Measurements from ENCODE around the gene GRM6. TPM values are rescaled to one million over a fixed set of nuclear protein-coding genes. Genes with fewer than 3 reads are reported as not detected.

The GRM6 gene
- total and polyA plus RNA-seq, 8 donors, result not detected

- no peaks in the 10 kb centered on the region for H3K36me3 ChIP-seq
- H3K4me3 ChIP-seq, result no peak overlapping the region
- no peak for DNase-seq
- H3K27me3 ChIP-seq, result peaks cover 0 to 29% (median 5%) of the 10 kb centered on the region in 3 donors
- no peak for TF ChIP-seq POLR2A (IDR thresholded peaks at IDR 0.05)
- TF ChIP-seq POLR2AphosphoS5 (IDR thresholded peaks at IDR 0.05), result no peak
- TF ChIP-seq, protein P1, sequence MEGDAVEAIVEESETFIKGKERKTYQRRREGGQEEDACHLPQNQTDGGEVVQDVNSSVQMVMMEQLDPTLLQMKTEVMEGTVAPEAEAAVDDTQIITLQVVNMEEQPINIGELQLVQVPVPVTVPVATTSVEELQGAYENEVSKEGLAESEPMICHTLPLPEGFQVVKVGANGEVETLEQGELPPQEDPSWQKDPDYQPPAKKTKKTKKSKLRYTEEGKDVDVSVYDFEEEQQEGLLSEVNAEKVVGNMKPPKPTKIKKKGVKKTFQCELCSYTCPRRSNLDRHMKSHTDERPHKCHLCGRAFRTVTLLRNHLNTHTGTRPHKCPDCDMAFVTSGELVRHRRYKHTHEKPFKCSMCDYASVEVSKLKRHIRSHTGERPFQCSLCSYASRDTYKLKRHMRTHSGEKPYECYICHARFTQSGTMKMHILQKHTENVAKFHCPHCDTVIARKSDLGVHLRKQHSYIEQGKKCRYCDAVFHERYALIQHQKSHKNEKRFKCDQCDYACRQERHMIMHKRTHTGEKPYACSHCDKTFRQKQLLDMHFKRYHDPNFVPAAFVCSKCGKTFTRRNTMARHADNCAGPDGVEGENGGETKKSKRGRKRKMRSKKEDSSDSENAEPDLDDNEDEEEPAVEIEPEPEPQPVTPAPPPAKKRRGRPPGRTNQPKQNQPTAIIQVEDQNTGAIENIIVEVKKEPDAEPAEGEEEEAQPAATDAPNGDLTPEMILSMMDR (IDR thresholded peaks at IDR 0.05), result no peak
- no peak for TF ChIP-seq EP300 (IDR thresholded peaks at IDR 0.05)
- no peaks in the 10 kb centered on the region for H3K4me1 ChIP-seq
- H3K27ac ChIP-seq, result no peak overlapping the region
- intact Hi-C loops (cut with DNase I; ENCODE audit: low total_unique reads), result no loop called here
- 85 to 93% (median 89%) methylated on average over 3 to 7 of the region's 7 CpGs for WGBS, 5 donors
- peaks cover 7 to 88% (median 79%) of the 10 kb centered on the region in 4 donors for H3K9me3 ChIP-seq
Observed at GRCh38 chr5:178989311-178989710, 5.8 kb downstream of the GRM6 start.

DNA sequence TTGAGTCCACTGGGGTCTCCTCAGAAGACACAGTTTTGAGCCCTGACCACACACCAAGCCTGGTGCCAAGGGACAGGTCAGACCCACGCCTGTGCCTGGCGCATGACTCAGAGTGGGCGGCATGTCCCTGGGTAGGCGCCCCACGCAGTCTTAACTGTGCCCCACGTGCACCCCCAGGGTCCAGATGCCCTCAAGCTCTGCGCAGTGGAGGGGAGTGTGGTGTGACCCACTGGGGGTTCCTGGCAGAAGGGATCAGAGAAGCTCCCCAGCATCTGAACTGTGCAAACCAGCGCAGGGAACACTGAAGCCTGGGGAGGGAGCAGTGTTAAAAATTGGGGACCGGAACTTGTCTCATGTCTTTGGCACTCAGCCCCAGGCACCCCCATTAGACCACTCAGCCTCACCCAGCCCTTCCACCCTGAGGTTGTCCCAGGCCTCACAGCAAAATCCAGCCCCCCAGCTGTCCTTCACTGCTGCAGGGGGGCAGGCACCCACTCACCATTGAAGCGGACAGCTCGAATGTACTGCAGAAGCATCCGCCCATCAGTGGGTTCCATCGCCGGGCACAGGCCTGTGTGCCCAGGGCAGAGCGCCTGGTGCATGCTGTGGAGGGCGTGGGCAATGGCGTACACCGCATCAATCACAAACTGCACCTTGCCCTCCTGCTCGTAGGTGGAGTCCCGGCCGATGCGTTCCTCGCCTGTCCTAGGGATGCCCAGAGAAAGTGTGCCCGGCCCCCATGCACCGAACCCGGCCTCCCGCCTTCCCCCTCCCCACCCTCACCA lies 6.5 kb downstream of the GRM6 start:
- intact Hi-C loops (cut with DNase I; ENCODE audit: low total_unique reads), result no loop called here
- Histone ChIP-seq H3K27ac (no peak overlapping the region), H3K9me3 (peaks cover 14 to 91% (median 79%) of the 10 kb centered on the region in 4 donors), H3K27me3 (peaks cover 0 to 22% (median 0%) of the 10 kb centered on the region in 3 donors), H3K36me3 (no peaks in the 10 kb centered on the region), H3K4me1 (no peaks in the 10 kb centered on the region), H3K4me3 (no peak overlapping the region)
- 87 to 94% (median 92%) methylated on average over 16 to 27 of the region's 27 CpGs for WGBS, 5 donors
- DNase-seq, result no peak
- no peak for TF ChIP-seq EP300 (IDR thresholded peaks at IDR 0.05)
- TF ChIP-seq POLR2AphosphoS5 (IDR thresholded peaks at IDR 0.05), result no peak
- TF ChIP-seq, protein P1 (IDR thresholded peaks at IDR 0.05), result no peak
- TF ChIP-seq POLR2A (IDR thresholded peaks at IDR 0.05), result no peak

- 94 to 97% (median 96%) methylated on average over 24 to 43 of the region's 43 CpGs for WGBS, 5 donors
- no peak for TF ChIP-seq POLR2AphosphoS5 (IDR thresholded peaks at IDR 0.05)
- H3K4me3 ChIP-seq, result no peak overlapping the region
- H3K27ac ChIP-seq, result no peak overlapping the region
- peaks cover 23 to 97% (median 91%) of the 10 kb centered on the region in 4 donors for H3K9me3 ChIP-seq
- intact Hi-C loops (cut with DNase I; ENCODE audit: low total_unique reads), result no loop called here
- H3K4me1 ChIP-seq, result no peaks in the 10 kb centered on the region
- peaks cover 0 to under 1% (median 0%) of the 10 kb centered on the region in 3 donors for H3K27me3 ChIP-seq
- no peak for DNase-seq
- no peaks in the 10 kb centered on the region for H3K36me3 ChIP-seq
Observed at GRCh38 chr5:178986326-178986960, 8.7 kb downstream of the GRM6 start.

- intact Hi-C loops (cut with DNase I; ENCODE audit: low total_unique reads), result no loop called here
- no peak overlapping the region for H3K4me3 ChIP-seq
- H3K9me3 ChIP-seq, result peaks cover 36 to 97% (median 91%) of the 10 kb centered on the region in 4 donors
- DNase-seq, result no peak
- 90 to 96% (median 94%) methylated on average over 37 of the region's 37 CpGs for WGBS, 5 donors
- TF ChIP-seq EP300 (IDR thresholded peaks at IDR 0.05) (no peak), POLR2AphosphoS5 (IDR thresholded peaks at IDR 0.05) (no peak), POLR2A (IDR thresholded peaks at IDR 0.05) (no peak)
- TF ChIP-seq, protein P1 (IDR thresholded peaks at IDR 0.05), result no peak
- peaks cover 0 to 2% (median 0%) of the 10 kb centered on the region in 4 donors for H3K36me3 ChIP-seq
- H3K27me3 ChIP-seq, result no peaks in the 10 kb centered on the region
- no peak overlapping the region for H3K27ac ChIP-seq
- no peaks in the 10 kb centered on the region for H3K4me1 ChIP-seq
Observed at GRCh38 chr5:178984145-178985072, 10.7 kb downstream of the GRM6 start.

Data from stomach (tissue), 9 donors.